Measurements from ENCODE around the gene SBK2.
"Not testable (repeated sequence)": the region's sequence is repeated elsewhere in the genome, so short reads cannot be mapped to it uniquely, and the experiment has no call there.

The SBK2 gene

GRCh38 chr19:55538132-55538531 is 1.2 kb upstream of the SBK2 start:
- no peak overlapping the region for H3K4me3 ChIP-seq (ENCODE audit: low read depth, low read length)
- TF ChIP-seq CTCF (IDR thresholded peaks at IDR 0.05; ENCODE audit: low read depth, low read length) = no peak

GRCh38 chr19:55537741-55538111 is 793 bp upstream of the SBK2 start:
- no peak for TF ChIP-seq CTCF (IDR thresholded peaks at IDR 0.05; ENCODE audit: low read depth, low read length)
- no peak overlapping the region for H3K4me3 ChIP-seq (ENCODE audit: low read depth, low read length)

GRCh38 chr19:55536366-55536765 is 567 bp downstream of the SBK2 start:
- no peak for TF ChIP-seq CTCF (IDR thresholded peaks at IDR 0.05; ENCODE audit: low read depth, low read length)
- no peak overlapping the region for H3K4me3 ChIP-seq (ENCODE audit: low read depth, low read length)

GRCh38 chr19:55535965-55536350 is 975 bp downstream of the SBK2 start:
- H3K4me3 ChIP-seq (ENCODE audit: low read depth, low read length) = no peak overlapping the region
- no peak for TF ChIP-seq CTCF (IDR thresholded peaks at IDR 0.05; ENCODE audit: low read depth, low read length)

- no peak for TF ChIP-seq CTCF (IDR thresholded peaks at IDR 0.05; ENCODE audit: low read depth, low read length)
- H3K4me3 ChIP-seq (ENCODE audit: low read depth, low read length) = no peak overlapping the region
Observed at GRCh38 chr19:55535173-55535964, 1.6 kb downstream of the SBK2 start.

- not testable (repeated sequence) for H3K4me3 ChIP-seq (ENCODE audit: low read depth, low read length)
Observed at GRCh38 chr19:55534280-55534679, 2.7 kb downstream of the SBK2 start.

GRCh38 chr19:55530996-55531395 is 5.9 kb downstream of the SBK2 start:
- H3K4me3 ChIP-seq (ENCODE audit: low read depth, low read length) = no peak overlapping the region
- TF ChIP-seq CTCF (IDR thresholded peaks at IDR 0.05; ENCODE audit: low read depth, low read length) = no peak
